ENCODE measurements around the gene TTC34.

TTC34 gene

GRCh38 chr1:2828586-2829250 is 27.2 kb upstream of the TTC34 start:
- no peak for DNase-seq

- DNase-seq, result no peak
Measured at GRCh38 chr1:2826736-2827292, 25.3 kb upstream of the TTC34 start.

GRCh38 chr1:2826316-2826715 is 24.8 kb upstream of the TTC34 start:
- no peak for DNase-seq

DNA sequence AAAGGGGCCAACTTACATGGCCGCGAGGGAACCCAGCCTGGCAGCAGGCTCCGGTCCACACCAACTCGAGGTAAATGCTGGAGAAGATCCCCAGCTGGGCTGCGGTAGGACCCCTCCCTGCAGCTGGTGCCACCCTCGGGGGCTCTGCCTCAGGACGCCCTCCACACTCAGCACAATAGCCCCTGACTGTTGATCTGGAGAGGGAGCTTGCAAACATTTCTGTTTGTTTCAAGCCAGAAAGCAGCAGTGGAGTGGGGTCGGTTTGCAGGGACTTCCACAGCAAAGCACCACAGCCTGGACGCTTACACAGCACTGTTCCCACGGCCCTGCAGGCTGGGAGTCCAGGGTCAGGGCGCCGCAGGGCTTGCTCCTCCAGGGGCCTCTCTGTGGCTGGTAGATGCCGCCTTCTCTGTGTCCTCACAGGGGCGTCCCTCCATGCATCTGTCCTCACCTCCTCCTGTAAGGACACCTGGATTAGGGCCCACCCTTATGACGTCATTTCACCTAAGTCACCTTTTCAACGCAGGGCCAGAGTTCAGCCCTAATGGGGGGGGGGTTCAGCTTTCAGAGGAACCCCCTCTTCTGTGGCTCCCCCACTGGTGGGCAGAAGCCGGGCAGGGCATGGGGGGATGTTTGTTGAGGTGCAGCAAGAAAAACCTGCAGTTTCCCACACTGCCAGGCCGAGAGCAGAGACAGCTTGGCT is 24.1 kb upstream of the TTC34 start:
- no peak for DNase-seq

GRCh38 chr1:2824999-2825398 is 23.5 kb upstream of the TTC34 start:
- no peak for DNase-seq

DNA sequence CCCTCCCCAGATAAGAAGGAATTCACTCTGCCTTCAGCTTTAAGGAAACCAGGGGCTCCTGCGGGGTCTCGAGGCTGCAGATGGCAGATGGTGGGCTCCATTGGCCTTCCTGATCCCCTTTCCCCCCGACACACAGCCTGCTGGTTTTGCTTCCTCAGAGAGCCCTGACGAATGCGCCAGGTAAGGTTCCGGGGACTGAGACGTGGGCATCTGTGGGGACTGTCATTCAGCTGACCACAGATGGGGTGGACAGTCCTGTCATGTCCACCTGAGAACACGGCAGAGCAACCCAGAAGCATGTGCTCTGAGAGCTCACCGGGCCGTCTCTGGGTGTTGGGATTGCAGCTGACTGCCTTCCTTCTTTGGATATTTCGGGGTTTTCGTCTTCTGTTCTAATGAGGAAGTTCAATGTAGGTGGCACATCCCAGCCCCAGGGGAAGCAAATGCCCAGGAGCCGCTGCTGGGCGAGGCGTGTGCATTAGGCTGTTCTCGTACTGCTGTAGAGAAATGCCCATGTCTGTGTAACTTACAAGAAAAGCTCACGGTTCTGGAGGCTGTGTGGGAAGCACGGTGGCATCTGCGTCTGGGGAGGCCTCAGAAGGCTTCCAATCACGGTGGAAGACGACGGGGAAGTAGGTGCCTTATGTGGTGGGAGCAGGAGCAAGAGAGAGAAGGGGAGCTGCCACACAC is 22.6 kb upstream of the TTC34 start:
- no peak for DNase-seq

DNA sequence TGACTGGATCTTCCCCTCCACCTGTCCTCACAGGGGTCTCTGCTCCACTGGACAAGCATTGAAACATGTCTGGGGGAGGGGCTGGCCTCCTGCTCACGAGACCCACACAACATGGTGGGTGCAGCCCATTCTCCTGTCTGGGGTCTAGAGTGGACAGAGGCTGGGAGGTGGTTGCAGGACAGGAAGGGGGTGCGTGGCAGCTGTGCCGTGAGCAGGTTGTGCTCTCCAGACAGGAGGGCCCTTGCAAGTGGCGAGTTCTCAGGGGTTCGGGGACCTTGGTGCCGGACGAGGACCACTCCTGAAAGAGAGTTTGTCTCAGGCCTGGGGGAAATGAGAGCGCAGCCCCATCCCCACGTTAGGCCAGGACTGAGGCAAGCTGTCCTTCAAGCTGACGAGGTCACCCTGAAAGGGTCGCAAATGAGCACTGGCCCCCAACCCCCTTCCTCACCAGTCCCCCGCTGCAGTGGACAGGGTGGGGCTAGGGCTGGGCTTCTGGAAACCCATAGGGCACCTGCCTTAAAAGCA is 21.2 kb upstream of the TTC34 start:
- no peak for DNase-seq

- DNase-seq, result no peak
Measured at GRCh38 chr1:2821966-2822620, 20.6 kb upstream of the TTC34 start.

GRCh38 chr1:2821373-2821955 is 20.0 kb upstream of the TTC34 start:
- no peak for DNase-seq

DNA sequence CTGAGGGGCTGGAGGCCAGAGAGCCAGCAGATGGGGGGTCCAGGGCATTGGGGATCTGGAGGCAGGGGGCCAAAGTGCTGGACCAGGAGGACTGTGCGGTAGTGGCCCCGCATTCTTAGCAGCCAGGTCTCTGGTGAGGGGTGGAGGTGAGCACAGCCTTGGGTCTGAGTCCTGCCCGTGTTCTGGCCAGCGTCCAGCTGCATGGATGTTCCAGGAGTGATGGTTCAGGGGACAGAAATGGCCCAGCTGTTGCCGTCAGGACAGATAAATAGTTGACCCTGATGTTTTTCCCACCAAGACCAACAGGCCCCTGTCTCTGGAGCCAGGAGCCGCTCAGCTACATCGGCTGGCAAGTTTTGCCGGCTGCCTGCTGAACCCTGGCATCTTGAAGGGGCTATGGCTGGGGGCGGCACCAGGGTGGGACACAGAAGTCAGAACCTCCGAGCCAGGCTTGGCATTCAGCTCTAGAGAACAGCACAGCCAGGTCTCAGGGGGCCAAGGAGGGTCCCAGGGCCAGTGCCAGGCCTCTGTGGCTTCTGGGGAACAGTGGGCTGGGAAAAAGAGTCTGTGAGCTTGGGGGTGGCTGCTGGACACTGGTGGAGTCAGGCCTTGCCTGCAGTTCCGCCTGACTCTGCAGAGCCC is 19.4 kb upstream of the TTC34 start:
- DNase-seq, result no peak

DNA sequence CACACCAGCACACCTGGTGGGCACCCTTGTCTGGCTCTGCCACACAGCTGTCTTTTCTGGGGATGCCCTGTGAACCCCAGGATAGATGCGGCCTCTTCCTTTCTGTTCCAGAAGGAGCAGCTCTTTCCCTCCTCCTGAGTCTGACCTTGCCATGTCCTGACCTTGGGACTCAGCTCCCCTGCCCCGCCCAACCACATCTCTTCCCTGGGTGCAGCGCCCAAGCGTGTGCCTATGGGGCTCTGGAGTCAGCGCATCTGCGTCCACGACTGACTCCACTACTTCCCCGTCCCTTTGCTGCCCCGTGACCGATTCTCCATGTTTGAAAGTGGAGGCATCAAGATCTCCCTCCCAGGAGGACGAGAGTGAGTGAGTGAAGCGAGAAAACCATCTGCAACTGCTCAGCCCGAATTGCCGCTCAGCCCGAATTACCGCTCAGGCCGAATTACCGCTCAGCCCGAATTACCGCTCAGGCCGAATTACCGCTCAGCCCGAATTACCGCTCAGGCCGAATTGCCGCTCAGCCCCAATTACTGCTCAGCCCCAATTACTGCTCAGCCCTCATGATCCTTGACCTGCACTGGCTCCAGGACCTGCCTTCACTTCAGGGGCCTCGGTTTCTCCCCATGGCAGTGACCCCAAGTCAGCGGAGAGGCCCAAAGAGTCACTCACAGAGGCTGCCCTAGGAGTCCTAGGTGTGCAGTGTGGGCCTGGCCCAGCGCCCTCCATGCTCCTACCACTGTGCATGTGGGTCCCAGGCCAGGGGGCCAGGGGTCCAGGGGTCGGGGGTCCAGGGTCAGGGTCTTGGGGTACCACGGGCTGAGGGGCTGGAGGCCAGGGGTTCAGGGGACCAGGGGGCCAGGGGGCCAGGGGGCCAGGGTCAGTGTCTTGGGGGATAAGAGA is 18.6 kb upstream of the TTC34 start:
- DNase-seq, result no peak

- no peak for DNase-seq
Measured at GRCh38 chr1:2819429-2819828, 17.9 kb upstream of the TTC34 start.

DNA sequence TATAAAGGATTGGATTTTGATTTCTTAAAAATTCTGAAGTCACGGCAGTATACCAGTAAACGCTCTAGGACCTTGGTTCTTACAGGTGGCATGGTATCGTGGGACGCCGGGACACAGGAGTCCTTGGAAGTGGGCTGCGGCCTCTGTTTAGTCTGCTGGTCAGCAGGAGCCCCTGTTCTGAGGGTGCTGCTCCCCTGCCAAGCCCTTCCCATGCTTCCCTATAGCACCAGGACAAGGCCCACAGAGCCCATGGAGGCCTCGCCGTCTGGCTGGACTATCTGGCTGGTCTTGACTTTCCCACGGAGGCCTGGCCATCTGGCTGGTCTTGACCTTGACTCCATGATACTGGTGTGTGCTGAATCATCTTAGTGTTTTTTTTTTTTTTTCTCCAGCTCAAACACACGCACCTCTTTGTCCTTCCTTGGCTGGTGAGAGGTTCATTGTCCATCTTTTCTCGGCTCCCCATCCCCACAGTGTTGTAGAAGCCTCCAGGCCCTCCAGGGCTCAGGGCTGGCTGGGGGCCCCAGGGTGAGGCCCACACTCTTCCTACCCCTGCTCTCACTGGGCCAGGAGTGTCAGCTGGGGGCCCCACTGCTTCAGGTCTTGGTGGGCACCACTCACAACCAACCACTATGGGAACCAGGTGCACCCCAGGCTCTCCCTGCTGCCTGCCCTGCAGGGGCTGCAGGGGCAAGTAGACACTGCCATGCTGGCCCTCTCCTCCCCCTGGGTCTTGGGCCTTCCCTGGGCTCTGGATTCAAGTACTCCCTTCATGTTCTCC is 16.5 kb upstream of the TTC34 start:
- DNase-seq, result no peak

- no peak for DNase-seq
Measured at GRCh38 chr1:2816786-2817185, 15.3 kb upstream of the TTC34 start.

DNA sequence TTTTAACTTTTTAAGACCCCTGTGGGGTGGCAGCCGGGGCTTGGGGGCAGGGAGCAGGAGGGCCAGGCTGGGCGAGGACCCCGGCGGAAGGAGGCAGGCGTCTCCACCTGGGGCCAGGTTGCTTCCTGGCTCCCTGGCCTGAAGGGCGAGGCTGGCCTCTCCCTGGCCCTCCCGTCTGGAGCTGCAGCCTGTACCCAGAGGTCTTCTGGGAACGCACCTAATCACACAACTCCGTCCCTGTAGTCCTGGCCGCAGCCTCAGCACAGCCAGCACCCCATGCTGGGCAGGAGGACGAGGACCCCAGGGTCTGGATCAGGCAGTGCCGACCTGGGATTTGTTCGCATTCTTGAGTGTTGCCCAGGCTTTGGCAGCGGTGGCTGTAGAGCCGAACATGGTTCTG is 14.1 kb upstream of the TTC34 start:
- DNase-seq, result no peak

DNA sequence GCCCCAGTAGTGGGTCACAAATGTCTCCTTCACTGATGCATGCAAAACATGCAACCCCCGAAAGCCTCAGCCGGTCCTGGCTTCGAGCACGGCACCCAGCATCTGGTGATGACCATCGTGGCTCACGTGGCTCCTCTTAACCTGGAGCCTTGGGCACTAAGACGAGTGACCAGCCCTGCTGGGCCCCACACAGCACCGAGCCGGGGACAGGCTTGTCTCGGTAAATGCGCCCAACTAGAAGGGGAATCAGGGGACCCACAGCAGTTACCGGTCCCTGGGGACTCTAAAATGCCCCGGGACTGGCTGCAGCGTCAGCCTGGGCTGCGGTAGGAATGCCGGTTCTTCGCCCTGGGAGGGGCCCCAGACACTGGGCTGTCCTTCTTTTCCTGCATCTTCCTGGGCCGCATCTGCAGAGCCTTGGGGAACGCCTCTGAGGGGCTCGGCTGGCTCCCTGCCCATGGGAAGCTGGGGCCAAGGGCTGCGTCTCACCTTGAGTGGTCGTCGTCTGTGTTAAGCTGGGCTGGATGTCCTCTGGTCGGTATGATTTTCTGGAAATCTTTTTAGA is 13.1 kb upstream of the TTC34 start:
- no peak for DNase-seq

GRCh38 chr1:2812939-2813653 is 11.6 kb upstream of the TTC34 start:
- DNase-seq, result no peak

DNA sequence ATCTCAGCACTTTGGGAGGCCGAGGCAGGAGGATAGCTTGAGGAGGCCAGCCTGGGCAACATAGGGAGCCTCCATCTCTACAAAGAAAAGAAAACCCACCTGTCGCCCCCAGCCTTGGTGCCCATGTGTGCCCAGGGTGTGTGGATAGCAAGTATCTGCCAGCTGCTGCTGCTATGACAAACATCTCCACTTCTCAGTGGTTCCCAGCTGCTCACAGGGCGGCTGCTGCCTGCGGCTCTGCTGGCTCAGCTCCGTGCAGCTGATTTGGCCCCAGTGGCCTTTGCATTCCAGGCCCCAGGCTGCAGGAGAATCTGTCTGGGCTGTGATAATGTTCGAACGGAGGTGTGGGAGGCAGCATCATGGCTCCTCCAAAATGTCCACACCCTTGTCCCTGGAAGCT is 10.6 kb upstream of the TTC34 start:
- DNase-seq, result no peak

GRCh38 chr1:2811533-2811918 is 10.0 kb upstream of the TTC34 start:
- no peak for DNase-seq
